ENCODE results near the gene CKAP2L. TPM values are rescaled to one million over a fixed set of nuclear protein-coding genes. Genes with fewer than 3 reads are reported as not detected.
A peak's percentile ranks its signal among the peaks of the same experiment; 100 is the strongest.
"Not testable (repeated sequence)": the region's sequence is repeated elsewhere in the genome, so short reads cannot be mapped to it uniquely, and the experiment has no call there.

The CKAP2L gene
- total RNA-seq, 1 experiment from 2014 or later, result 22.6 TPM

- DNase-seq (ENCODE audit: extremely low read depth, low read depth), result no peak
Observed at GRCh38 chr2:112728378-112729175, 35.8 kb downstream of the CKAP2L start.

- no peak for DNase-seq (ENCODE audit: extremely low read depth, low read depth)
Observed at GRCh38 chr2:112728029-112728362, 36.4 kb downstream of the CKAP2L start.

- DNase-seq (ENCODE audit: extremely low read depth, low read depth), result no peak
Observed at GRCh38 chr2:112727276-112728028, 37.0 kb downstream of the CKAP2L start.

DNA sequence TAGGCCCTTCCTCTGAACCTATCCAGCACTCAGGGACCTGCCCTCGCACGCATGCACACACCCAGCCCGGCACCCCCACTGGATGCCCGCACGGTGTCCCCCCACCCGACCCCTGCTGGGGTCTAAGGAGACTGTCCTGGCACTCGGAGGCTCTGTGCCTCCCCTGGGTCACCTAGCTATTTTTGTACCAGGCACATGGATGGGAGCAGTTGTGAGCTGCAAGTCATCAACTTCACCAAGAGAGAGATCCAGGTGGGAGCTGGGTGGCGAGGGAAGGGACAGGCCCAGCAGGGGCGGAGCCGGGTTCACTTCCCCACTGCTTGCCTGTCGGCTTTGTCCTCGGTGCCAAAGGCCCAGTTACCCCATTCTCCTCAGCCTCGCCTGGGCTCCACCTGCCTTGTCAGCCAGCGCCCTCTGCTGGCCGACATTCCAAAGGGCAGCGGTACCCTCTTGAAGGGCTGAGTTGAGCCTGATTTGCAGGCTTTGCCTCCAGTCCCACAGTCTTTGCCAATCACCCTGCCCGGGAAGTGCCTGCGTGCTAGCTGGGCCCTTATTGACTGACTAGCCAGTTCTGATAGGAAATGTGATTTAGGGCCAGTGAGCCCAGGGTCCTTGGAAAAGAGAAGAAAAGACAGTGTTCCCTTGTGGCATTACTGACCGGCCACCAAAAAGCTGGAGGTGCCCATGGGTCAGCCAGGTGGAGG lies 37.8 kb downstream of the CKAP2L start:
- peak; percentile 92 for DNase-seq (ENCODE audit: extremely low read depth, low read depth)

DNA sequence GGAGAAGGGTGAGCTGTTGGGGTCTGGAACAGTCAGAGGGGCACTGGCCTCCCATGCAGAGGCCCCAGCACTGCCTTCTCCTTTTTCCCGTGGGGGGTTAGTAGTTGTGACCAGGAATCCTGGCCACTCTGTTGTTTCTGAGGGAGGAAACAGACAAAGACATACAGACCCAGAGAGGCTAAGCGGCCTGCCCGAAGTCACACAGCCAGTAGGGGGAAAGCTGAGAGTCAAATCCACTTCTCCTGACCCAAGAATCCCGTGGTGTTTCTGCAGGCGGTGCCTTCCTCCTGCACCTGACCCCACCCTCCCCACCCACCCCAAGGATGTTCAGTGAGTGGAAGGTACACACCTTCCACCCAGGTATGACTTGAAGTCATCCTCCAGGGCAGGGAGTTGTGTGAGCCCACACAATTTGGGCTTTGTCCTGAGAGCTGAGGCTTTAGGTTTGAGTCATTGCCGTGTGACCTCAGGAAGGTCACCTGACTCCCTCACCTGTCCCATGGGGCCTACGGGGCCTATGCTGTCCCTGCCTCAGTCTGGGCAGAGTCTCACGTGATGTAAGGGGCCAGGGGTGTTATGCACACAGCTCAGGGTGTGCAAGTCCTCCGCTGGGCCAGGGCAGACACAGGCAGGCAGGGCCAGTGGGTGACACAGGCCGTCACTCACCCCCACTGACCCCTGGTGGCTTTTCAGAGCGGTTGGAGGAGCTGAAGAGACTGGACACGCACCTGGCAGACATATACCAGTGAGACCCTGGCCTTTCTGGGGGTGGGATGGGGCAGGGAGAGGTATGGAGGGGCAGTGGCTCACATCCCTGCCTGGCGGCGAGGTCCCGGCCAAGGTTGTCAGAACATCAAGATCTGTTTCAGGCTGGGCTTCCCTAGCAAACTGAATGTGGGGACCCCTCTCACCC lies 38.6 kb downstream of the CKAP2L start:
- no peak for DNase-seq (ENCODE audit: extremely low read depth, low read depth)

DNA sequence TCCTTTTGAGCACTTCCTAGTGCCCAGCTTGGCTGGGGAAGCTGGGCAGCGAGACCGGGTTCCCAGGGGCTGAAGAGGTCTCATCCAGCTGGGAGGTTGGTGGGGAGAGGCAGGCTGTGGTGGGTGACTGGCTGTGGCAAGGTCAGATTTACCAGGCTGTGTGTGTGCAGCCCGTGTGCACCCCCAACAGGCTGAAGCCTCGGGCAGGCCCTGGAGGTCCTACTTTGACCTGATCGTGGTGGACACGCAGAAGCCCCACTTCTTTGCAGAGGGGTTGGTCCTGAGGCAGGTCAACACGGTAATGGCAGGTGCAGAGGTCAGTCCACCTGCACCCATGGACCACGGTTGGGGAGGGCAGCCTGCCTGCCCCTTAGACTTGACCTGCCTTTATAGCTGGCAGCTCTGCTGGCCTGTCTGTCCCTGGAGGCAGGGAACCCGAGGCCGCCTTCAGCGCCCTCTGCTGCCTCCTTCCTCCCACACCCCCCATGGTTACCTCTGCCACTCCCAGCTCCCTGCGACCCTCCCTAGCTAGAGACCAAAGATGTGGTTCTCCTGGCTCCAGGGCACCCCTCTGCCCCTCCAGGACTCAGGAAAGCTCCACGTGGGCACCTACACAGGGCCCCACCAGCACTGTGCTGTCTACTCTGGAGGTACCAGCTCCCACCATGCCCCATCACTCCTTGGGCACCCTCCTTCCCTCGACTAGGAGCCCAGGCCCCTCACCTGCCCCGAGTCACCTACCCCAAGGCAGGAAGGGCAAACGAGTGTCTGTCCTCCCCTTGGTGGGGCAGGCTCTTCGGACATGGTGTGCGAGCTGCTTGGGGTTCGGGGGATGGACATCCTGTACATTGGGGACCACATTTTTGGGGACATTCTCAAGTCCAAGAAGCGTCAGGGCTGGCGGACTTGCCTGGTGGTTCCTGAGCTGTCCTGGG lies 39.6 kb downstream of the CKAP2L start:
- DNase-seq (ENCODE audit: extremely low read depth, low read depth), result peak; percentile 21

GRCh38 chr2:112723995-112724394 lies 40.4 kb downstream of the CKAP2L start:
- DNase-seq (ENCODE audit: extremely low read depth, low read depth), result no peak

GRCh38 chr2:112723547-112723940 lies 40.9 kb downstream of the CKAP2L start:
- DNase-seq (ENCODE audit: extremely low read depth, low read depth), result no peak

DNA sequence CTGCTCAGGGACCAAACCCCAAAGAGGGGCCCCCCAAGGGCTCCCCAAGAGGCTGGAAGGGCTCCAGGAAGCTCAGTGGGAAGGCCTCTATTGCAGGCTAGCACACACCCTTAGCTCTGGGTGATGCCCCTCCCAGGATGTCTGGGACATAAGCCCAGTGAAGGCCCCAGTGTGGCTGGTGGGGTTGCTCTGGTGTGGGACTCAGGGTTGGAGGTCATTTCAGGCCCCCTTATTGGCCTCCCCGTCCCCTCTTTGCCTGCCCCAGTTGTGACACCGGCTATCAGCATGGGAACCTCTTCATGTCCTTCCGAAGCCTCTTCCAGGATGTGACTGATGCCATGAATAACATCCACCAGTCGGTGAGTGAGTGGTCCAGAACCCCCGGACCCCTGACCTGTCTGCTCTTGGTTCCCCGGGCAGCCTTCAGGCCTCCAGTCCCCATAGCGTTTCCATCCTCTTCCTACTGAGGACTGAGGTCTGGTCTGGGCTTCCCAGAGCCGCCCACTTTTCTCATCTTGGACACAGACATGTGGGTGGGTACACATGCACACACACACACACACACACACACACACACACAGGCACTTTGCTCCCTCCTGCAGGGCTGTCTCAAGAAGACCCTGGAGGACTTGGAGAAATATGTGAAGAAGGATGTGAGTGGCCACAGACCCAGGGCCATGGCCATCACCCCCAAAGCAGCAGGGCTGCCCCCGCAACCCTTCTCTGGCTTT lies 41.4 kb downstream of the CKAP2L start:
- DNase-seq (ENCODE audit: extremely low read depth, low read depth), result no peak

DNA sequence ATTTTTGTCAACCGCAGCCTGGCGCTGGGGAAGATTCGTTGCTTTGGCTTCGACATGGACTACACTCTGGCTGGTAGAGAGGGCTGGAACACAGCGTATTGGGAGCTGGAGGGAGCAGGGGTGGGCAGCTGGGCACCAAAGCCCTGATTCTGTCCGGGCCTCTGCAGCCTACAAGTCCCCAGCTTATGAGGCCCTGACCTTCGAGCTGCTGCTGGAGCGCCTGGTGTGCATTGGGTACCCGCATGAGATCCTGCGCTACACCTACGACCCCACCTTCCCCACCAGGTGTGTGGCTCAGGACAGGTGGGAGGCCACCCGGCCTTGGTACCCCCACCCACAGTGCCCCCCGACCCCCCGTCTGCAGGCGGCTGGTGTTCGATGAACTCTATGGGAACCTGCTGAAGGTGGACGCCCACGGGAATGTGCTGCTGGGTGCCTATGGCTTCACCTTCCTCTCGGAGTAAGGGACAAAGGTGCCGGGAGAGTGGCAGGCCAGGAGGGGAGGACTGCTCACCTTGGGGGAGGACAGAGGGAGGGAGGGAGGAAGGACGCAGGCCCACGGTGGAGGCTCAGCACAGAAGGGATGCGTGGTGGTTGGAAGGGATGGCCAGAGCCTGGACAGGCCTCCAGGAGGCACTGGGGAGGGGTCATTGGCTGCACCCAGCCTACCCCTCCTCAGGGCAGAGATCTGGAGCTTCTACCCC lies 42.4 kb downstream of the CKAP2L start:
- DNase-seq (ENCODE audit: extremely low read depth, low read depth), result no peak

GRCh38 chr2:112720785-112721184 lies 43.6 kb downstream of the CKAP2L start, which contains the start of gene NT5DC4:
NT5DC4 (plus strand) TSS chr2:112721020; CDS start chr2:112721080, 60 bp downstream.
- no peak for DNase-seq (ENCODE audit: extremely low read depth, low read depth)

DNA sequence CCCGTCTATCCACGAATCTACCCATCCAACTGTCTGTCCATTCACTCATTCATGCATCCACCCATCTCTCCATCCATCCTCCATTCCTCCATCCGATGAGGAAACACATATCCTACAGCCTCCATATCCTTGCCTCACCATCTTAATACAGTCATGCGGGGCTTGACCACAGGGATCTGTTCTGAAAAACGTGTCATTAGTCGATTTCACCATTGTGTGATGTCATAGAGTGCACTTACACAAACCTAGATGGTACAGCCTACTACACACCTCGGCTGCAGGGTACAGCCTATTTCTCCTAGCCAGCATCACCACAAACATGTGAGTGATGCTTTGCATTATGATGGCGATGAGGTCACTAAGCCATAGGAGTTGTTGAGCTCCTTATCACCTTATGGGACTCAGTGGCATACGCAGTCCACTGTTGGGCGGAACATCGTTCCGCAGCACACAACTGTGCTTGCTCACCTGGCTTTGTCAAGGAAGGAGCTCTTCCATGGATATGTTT lies 45.5 kb downstream of the CKAP2L start:
- no peak for DNase-seq (ENCODE audit: extremely low read depth, low read depth)

- DNase-seq (ENCODE audit: extremely low read depth, low read depth), result not testable (repeated sequence)
Observed at GRCh38 chr2:112716826-112717352, 47.5 kb downstream of the CKAP2L start.

DNA sequence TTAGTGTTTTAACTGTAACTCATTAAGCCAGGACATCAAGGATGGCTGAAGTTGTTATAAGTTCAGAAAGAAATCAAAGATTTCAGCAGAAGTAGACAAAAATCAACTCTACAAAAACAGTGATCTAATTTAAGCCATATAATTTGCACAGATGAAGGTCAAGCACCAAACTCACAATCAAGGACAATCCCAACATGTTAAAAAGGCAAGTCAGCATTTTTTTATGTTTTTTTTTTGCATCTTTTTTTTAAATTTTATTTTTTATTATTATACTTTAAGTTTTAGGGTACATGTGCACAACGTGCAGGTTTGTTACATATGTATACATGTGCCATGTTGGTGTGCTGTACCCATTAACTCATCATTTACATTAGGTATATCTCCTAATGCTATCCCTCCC lies 48.3 kb downstream of the CKAP2L start:
- DNase-seq (ENCODE audit: extremely low read depth, low read depth), result not testable (repeated sequence)

DNA sequence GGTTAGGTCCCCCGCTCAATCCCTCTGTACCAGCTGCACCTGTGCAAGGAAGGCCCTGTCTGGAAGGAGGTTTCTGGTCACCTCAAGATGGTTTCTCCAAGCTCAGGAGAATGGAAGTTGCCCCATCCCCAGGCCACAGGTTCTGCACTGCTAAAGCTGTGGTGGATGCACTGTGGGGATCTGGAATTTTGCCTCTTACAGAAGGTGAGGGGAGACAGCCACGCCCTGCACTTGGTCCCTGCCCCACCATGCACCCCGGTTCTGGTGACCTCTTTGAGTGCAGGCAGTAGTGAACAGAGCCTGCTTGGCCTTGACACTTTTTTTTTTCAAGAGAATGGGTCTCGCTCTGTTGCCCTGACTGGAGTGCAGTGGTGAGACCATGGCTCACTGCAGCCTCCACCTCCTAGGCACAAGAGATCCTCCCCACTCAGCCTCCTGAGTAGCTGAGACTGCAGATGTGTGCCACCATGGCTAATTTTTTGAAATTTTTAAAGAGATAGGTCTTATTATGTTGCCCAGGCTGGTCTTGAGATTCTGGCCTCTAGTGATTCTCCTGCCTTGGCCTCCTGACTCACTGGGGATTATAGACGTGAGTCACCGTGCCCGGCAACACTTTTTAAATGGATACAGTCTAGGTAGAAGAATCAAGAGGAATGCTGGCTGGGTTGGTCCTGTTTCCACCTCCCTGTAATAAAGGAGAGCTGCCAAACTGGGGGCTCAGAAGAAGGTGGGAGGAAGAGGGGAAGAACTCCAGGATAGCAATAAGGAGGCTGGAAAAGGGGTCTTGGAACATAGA lies 49.4 kb downstream of the CKAP2L start:
- DNase-seq (ENCODE audit: extremely low read depth, low read depth), result no peak

- DNase-seq (ENCODE audit: extremely low read depth, low read depth), result no peak
Observed at GRCh38 chr2:112714331-112714730, 50.1 kb downstream of the CKAP2L start.

DNA sequence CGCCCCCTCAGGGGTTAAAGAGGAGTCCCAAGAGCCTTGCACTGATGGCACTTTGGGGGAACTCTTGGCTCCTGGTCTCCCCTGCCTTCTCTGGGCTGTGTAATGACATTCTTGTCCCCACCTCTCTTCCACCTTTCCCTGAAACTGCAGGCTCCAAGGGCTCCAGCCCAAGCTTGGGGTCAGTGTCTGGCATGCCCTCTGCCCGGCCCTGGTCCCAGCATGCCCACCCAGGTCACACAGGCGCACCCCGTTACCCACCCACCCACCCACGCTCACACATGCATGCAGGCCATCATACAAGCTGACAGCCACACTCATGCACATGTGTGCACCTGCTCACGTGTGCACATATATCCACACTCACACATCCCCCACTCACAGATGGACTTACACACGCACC lies 50.5 kb downstream of the CKAP2L start:
- DNase-seq (ENCODE audit: extremely low read depth, low read depth), result no peak

Data from NCI-H460 (cell line).